ENCODE measurements around the gene MACROD2. TPM values are rescaled to one million over a fixed set of nuclear protein-coding genes. Genes with fewer than 3 reads are reported as not detected.

MACROD2 gene
- total and polyA plus RNA-seq, 4 donors, result 13.0 to 67.1 (median 20.7) TPM

- no peaks in the 10 kb centered on the region for H3K27me3 ChIP-seq (ENCODE audit: control insufficient read depth in 3 of 3, insufficient read depth in 3 of 3, low read length in 2 of 3)
- H3K4me3 ChIP-seq, result no peak overlapping the region
- H3K36me3 ChIP-seq (ENCODE audit: control insufficient read depth in 4 of 4, insufficient read depth in 4 of 4, low read length in 4 of 4), result no peaks in the 10 kb centered on the region
- TF ChIP-seq CTCF (IDR thresholded peaks at IDR 0.05; ENCODE audit: control extremely low read depth, extremely low read depth), result no peak
- 92 to 96% methylated on average over 3 of the region's 3 CpGs for WGBS, 2 donors
- H3K9ac ChIP-seq (ENCODE audit: insufficient read depth in 1 of 2, low read length in 2 of 2), result no peak overlapping the region
- H3K9me3 ChIP-seq (ENCODE audit: control insufficient read depth in 4 of 4, insufficient read depth in 3 of 4, low read length in 3 of 4), result no peaks in the 10 kb centered on the region
- ATAC-seq (ENCODE audit: insufficient read depth, low FRiP score) (no peak), DNase-seq (no peak)
- H3K27ac ChIP-seq (ENCODE audit: low read depth in 1 of 2, low read length in 1 of 2), result no peak overlapping the region
- no peaks in the 10 kb centered on the region for H3K4me1 ChIP-seq (ENCODE audit: control insufficient read depth in 5 of 5, insufficient read depth in 5 of 5, low read length in 5 of 5)
Observed at GRCh38 chr20:15986690-15987089, 1991.4 kb downstream of the MACROD2 start.

GRCh38 chr20:15991279-15991678, 1996.0 kb downstream of the MACROD2 start:
- DNase-seq (no peak), ATAC-seq (ENCODE audit: insufficient read depth, low FRiP score) (no peak)
- Histone ChIP-seq H3K9ac (ENCODE audit: insufficient read depth in 1 of 2, low read length in 2 of 2) (no peak overlapping the region), H3K4me3 (no peak overlapping the region), H3K27ac (ENCODE audit: low read depth in 1 of 2, low read length in 1 of 2) (no peak overlapping the region), H3K36me3 (ENCODE audit: control insufficient read depth in 4 of 4, insufficient read depth in 4 of 4, low read length in 4 of 4) (no peaks in the 10 kb centered on the region), H3K9me3 (ENCODE audit: control insufficient read depth in 4 of 4, insufficient read depth in 3 of 4, low read length in 3 of 4) (no peaks in the 10 kb centered on the region), H3K4me1 (ENCODE audit: control insufficient read depth in 5 of 5, insufficient read depth in 5 of 5, low read length in 5 of 5) (no peaks in the 10 kb centered on the region), H3K27me3 (ENCODE audit: control insufficient read depth in 3 of 3, insufficient read depth in 3 of 3, low read length in 2 of 3) (no peaks in the 10 kb centered on the region)
- no peak for TF ChIP-seq CTCF (IDR thresholded peaks at IDR 0.05; ENCODE audit: control extremely low read depth, extremely low read depth)

GRCh38 chr20:15992564-15992963, 1997.2 kb downstream of the MACROD2 start:
- 68 to 83% methylated on average over 4 of the region's 4 CpGs for WGBS, 2 donors
- H3K27ac ChIP-seq (ENCODE audit: low read depth in 1 of 2, low read length in 1 of 2), result no peak overlapping the region
- ATAC-seq (ENCODE audit: insufficient read depth, low FRiP score) (no peak), DNase-seq (no peak)
- no peak overlapping the region for H3K4me3 ChIP-seq
- TF ChIP-seq CTCF (IDR thresholded peaks at IDR 0.05; ENCODE audit: control extremely low read depth, extremely low read depth), result no peak
- no peaks in the 10 kb centered on the region for H3K27me3 ChIP-seq (ENCODE audit: control insufficient read depth in 3 of 3, insufficient read depth in 3 of 3, low read length in 2 of 3)
- H3K9me3 ChIP-seq (ENCODE audit: control insufficient read depth in 4 of 4, insufficient read depth in 3 of 4, low read length in 3 of 4), result peaks cover 0 to 7% (median 2%) of the 10 kb centered on the region in 4 donors
- no peak overlapping the region for H3K9ac ChIP-seq (ENCODE audit: insufficient read depth in 1 of 2, low read length in 2 of 2)
- no peaks in the 10 kb centered on the region for H3K36me3 ChIP-seq (ENCODE audit: control insufficient read depth in 4 of 4, insufficient read depth in 4 of 4, low read length in 4 of 4)
- no peaks in the 10 kb centered on the region for H3K4me1 ChIP-seq (ENCODE audit: control insufficient read depth in 5 of 5, insufficient read depth in 5 of 5, low read length in 5 of 5)

- no peaks in the 10 kb centered on the region for H3K4me1 ChIP-seq (ENCODE audit: control insufficient read depth in 5 of 5, insufficient read depth in 5 of 5, low read length in 5 of 5)
- no peak overlapping the region for H3K4me3 ChIP-seq
- peaks cover 0 to 7% (median 2%) of the 10 kb centered on the region in 4 donors for H3K9me3 ChIP-seq (ENCODE audit: control insufficient read depth in 4 of 4, insufficient read depth in 3 of 4, low read length in 3 of 4)
- no peak for ATAC-seq (ENCODE audit: insufficient read depth, low FRiP score)
- H3K27ac ChIP-seq (ENCODE audit: low read depth in 1 of 2, low read length in 1 of 2), result no peak overlapping the region
- no peak for TF ChIP-seq CTCF (IDR thresholded peaks at IDR 0.05; ENCODE audit: control extremely low read depth, extremely low read depth)
- H3K9ac ChIP-seq (ENCODE audit: insufficient read depth in 1 of 2, low read length in 2 of 2), result no peak overlapping the region
- no peaks in the 10 kb centered on the region for H3K27me3 ChIP-seq (ENCODE audit: control insufficient read depth in 3 of 3, insufficient read depth in 3 of 3, low read length in 2 of 3)
- 96 to 100% methylated on average over 1 of the region's 1 CpG for WGBS, 2 donors
- no peaks in the 10 kb centered on the region for H3K36me3 ChIP-seq (ENCODE audit: control insufficient read depth in 4 of 4, insufficient read depth in 4 of 4, low read length in 4 of 4)
- DNase-seq, result no peak
Observed at GRCh38 chr20:16000112-16000511, 2004.8 kb downstream of the MACROD2 start.

All from lung (tissue), 12 donors.